Measurements from ENCODE around the gene C6orf118.

DNA sequence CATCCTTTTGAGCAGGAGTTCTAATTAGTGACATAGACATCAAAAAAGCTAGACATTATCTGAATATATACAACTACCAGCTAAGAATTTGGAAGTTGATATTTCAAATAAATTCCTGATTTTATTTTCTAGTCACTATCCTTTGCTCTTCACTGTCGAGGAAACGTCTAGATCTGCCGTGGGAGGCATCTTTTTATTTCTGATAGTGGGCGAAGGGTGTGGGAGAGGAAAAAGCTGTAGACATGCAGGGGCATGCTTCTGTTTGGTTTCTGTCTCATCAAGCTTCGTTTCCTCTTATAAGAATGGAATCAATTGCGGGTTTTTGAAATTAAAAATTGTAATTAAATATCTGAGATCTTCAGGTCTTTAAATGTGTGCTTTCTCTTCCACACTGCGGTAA is 16.2 kb upstream of the C6orf118 start:
- TF ChIP-seq, protein P1, sequence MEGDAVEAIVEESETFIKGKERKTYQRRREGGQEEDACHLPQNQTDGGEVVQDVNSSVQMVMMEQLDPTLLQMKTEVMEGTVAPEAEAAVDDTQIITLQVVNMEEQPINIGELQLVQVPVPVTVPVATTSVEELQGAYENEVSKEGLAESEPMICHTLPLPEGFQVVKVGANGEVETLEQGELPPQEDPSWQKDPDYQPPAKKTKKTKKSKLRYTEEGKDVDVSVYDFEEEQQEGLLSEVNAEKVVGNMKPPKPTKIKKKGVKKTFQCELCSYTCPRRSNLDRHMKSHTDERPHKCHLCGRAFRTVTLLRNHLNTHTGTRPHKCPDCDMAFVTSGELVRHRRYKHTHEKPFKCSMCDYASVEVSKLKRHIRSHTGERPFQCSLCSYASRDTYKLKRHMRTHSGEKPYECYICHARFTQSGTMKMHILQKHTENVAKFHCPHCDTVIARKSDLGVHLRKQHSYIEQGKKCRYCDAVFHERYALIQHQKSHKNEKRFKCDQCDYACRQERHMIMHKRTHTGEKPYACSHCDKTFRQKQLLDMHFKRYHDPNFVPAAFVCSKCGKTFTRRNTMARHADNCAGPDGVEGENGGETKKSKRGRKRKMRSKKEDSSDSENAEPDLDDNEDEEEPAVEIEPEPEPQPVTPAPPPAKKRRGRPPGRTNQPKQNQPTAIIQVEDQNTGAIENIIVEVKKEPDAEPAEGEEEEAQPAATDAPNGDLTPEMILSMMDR (conservative IDR thresholded peaks at IDR 0.05 in 1 of 2, IDR thresholded peaks at IDR 0.05 in 1 of 2; ENCODE audit: extremely low read depth in 1 of 2, insufficient read depth in 1 of 2, low read depth in 1 of 2, low read length in 2 of 2) = no peak
- no peak for TF ChIP-seq EZH2 (IDR thresholded peaks at IDR 0.05; ENCODE audit: borderline replicate concordance, low read length)

Data from mammary epithelial cell (primary cell).